IMR-90 (cell line): Measurements from ENCODE around the gene THAP5. TPM values are rescaled to one million over a fixed set of nuclear protein-coding genes. Genes with fewer than 3 reads are reported as not detected.

Experiments used
- ATAC-seq: fragments of 200-7000 bp; cut with Tn5 transposase; 2 replicates; pipeline ENCODE4 v1.9.1; 2020; ENCODE audit warnings: low read depth, mild to moderate bottlenecking, moderate library complexity
- BruUV-seq: library from RNA; stranded (reverse); fragments of 400-500 nt; replicated peaks from 2 replicates; lab custom pipeline; 2021; lab: Mats Ljungman, UMichigan
- CTCF ChIA-PET: fragments of 300-600 bp; formaldehyde crosslinking; extraction: SDS; loops from one replicate; lab custom pipeline; 2021; ENCODE audit warnings: antibody characterized with exemption; lab: Yijun Ruan, JAX
- POLR2A ChIA-PET: fragments of 300-600 bp; sonication (Branson Sonifier 250); formaldehyde crosslinking; loops from one replicate; lab custom pipeline; 2022; ENCODE audit warnings: antibody characterized with exemption; ENCODE audit not compliant: unreplicated experiment; lab: Charles Lee
- DNase-seq: peaks from one replicate; pipeline ENCODE4 v3.0.0; 2013
- H2AFZ ChIP-seq: replicated peaks from 2 replicates; pipeline ENCODE3; 2013; ENCODE audit warnings: low read length, mild to moderate bottlenecking; ENCODE audit not compliant: poor library complexity
- H2AK5ac ChIP-seq: 2 replicates; pipeline ENCODE4 v1.6.1; 2013; ENCODE audit warnings: low read depth, low read length, inconsistent platforms
- H2AK9ac ChIP-seq: replicated peaks from 2 replicates; pipeline ENCODE3; 2013; ENCODE audit warnings: mild to moderate bottlenecking, low read depth, low read length, moderate library complexity; ENCODE audit not compliant: poor library complexity
- H2BK120ac ChIP-seq: 2 replicates; pipeline ENCODE4 v1.6.1; 2013; ENCODE audit warnings: low read depth, low read length, inconsistent platforms
- H2BK15ac ChIP-seq: 3 replicates; pipeline ENCODE4 v1.6.1; 2013; ENCODE audit warnings: low read depth, low read length, inconsistent platforms
- H2BK20ac ChIP-seq: 2 replicates; pipeline ENCODE4 v1.6.1; 2013; ENCODE audit warnings: low read depth, mild to moderate bottlenecking, inconsistent platforms, low read length, moderate library complexity
- H2BK5ac ChIP-seq: 2 replicates; pipeline ENCODE4 v1.6.1; 2013; ENCODE audit warnings: mild to moderate bottlenecking, low read depth, low read length, inconsistent platforms; ENCODE audit not compliant: poor library complexity, severe bottlenecking
- H3K14ac ChIP-seq: replicated peaks from 2 replicates; pipeline ENCODE4 v1.6.1; 2013; ENCODE audit warnings: low read depth, low read length, inconsistent platforms
- H3K18ac ChIP-seq: 2 replicates; pipeline ENCODE4 v1.6.1; 2013; ENCODE audit warnings: low read depth, low read length, control low read depth
- H3K23ac ChIP-seq: 2 replicates; pipeline ENCODE4 v1.6.1; 2013; ENCODE audit warnings: low read depth, low read length, inconsistent platforms
- H3K27ac ChIP-seq: 2 replicates; pipeline ENCODE4 v1.5.1; 2013; ENCODE audit warnings: mild to moderate bottlenecking, control low read depth, low read length; ENCODE audit not compliant: insufficient read depth
- H3K27me3 ChIP-seq: 2 replicates; pipeline ENCODE4 v1.6.1; 2013; ENCODE audit warnings: low read length; ENCODE audit not compliant: control insufficient read depth, insufficient read depth
- H3K36me3 ChIP-seq: 2 replicates; pipeline ENCODE4 v1.6.1; 2013; ENCODE audit warnings: low read length, mixed read lengths; ENCODE audit not compliant: control insufficient read depth, insufficient read depth
- H3K4ac ChIP-seq: 2 replicates; pipeline ENCODE4 v1.6.1; 2013; ENCODE audit warnings: low read depth, low read length, inconsistent platforms
- H3K4me1 ChIP-seq: 2 replicates; pipeline ENCODE4 v1.6.1; 2013; ENCODE audit warnings: low read length, mixed read lengths; ENCODE audit not compliant: control insufficient read depth, insufficient read depth
- H3K4me2 ChIP-seq: 2 replicates; pipeline ENCODE4 v1.6.1; 2013; ENCODE audit warnings: low read depth, mild to moderate bottlenecking, control low read depth, low read length, moderate library complexity
- H3K4me3 ChIP-seq: 2 replicates; pipeline ENCODE4 v1.5.1; 2013; ENCODE audit warnings: low read depth, mild to moderate bottlenecking, control low read depth, low read length, moderate library complexity; ENCODE audit not compliant: insufficient read depth
- H3K56ac ChIP-seq: 2 replicates; pipeline ENCODE4 v1.6.1; 2013; ENCODE audit warnings: low read length, inconsistent platforms; ENCODE audit not compliant: insufficient read depth; ENCODE audit errors: extremely low read depth
- H3K79me1 ChIP-seq, 2 experiments: 2 replicates each; pipeline ENCODE4 v1.6.1; 2013; ENCODE audit warnings: low read length in 2 of 2, inconsistent platforms in 1 of 2, low read depth in 1 of 2
- H3K9ac ChIP-seq: 2 replicates; pipeline ENCODE4 v1.6.1; 2013; ENCODE audit warnings: low read depth, low read length, control low read depth
- H3K9me1 ChIP-seq: 2 replicates; pipeline ENCODE4 v1.6.1; 2013; ENCODE audit warnings: low read length, inconsistent platforms; ENCODE audit not compliant: insufficient read depth
- H3K9me3 ChIP-seq: 2 replicates; pipeline ENCODE4 v1.6.1; 2013; ENCODE audit warnings: low read length; ENCODE audit not compliant: control insufficient read depth, insufficient read depth
- H4K20me1 ChIP-seq: 2 replicates; pipeline ENCODE4 v1.6.1; 2013; ENCODE audit warnings: low read length, inconsistent platforms; ENCODE audit not compliant: insufficient read depth
- H4K5ac ChIP-seq: 2 replicates; pipeline ENCODE4 v1.6.1; 2013; ENCODE audit warnings: mild to moderate bottlenecking, low read depth, low read length, control low read depth
- H4K8ac ChIP-seq, 2 experiments: 2 replicates each; pipeline ENCODE4 v1.6.1; 2013; ENCODE audit warnings: low read depth in 2 of 2, low read length in 2 of 2, control low read depth in 1 of 2, inconsistent platforms in 1 of 2
- H4K91ac ChIP-seq: 2 replicates; pipeline ENCODE4 v1.6.1; 2013; ENCODE audit warnings: low read depth, low read length, inconsistent platforms; ENCODE audit not compliant: insufficient read depth
- FOS ChIP-seq: fragments of 150-350 bp; IDR thresholded peaks from 2 replicates; pipeline ENCODE4 v1.6.1; 2016; ENCODE audit warnings: low read depth, low read length
- WGBS, 2 experiments: methylation state at CpG; one replicate each; pipeline versions ENCODE4 v1.1.5 to v1.1.7; 2013; ENCODE audit warnings: missing lambda C conversion rate in 2 of 2; ENCODE audit not compliant: insufficient read length in 1 of 2; ENCODE audit errors: extremely low coverage in 2 of 2; 5-methylcytosine and 5-hydroxymethylcytosine counted together
- dilution Hi-C: fragments of 300-500 bp; cut with HindIII; formaldehyde crosslinking; loops from one replicate; pipeline ENCODE4 v1.14.3; 2018; ENCODE audit warnings: low sequenced_read_pairs; ENCODE audit not compliant: unreplicated experiment
- in situ Hi-C: fragments of 300-500 bp; cut with MboI; formaldehyde crosslinking; loops from 3 replicates; pipeline ENCODE4 v1.14.3; 2019; ENCODE audit warnings: low sequenced_read_pairs, inconsistent platforms, mixed read lengths
- intact Hi-C: fragments of 100-400 bp; cut with micrococcal nuclease; formaldehyde crosslinking; loops from 2 replicates; pipeline ENCODE4 v1.10.0; 2022
- polyA plus RNA-seq, 3 experiments: library from polyadenylated mRNA; depleted of rRNA; stranded (reverse); fragments of >200 nt; gene quantifications; 2 replicates each; pipeline ENCODE4 v1.2.3, GENCODE V29; 2012; ENCODE audit warnings: low replicate concordance in 1 of 3
- total RNA-seq: library from RNA; depleted of rRNA; stranded (reverse); fragments of >200 nt; gene quantifications from 2 replicates; pipeline ENCODE4 v1.2.3, GENCODE V29; 2012

Gene THAP5
- total and polyA plus RNA-seq, 2 of the 4 experiments (the other 2 are of a cell fraction): 6.7 to 23.7 TPM

DNA sequence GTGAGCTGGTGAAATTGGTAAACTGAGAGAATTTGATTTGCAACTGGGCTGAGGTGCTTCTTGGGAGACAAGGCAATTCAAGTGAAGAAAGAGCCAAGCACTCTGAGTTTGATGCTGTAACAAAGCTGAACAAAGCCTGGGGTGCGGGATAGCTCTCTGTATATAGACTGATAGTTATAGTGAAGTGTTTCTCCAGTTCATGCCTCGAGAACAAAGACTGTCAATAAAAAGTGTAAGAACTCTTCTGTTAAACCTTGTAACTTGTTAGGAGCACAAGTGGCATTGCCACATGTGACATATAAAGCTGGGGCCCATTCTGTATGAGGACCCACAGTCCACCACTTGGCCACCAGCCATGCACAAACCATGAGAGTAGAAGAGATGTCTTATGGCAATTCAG is 32.3 kb downstream of the THAP5 start:
- no peak overlapping the region for H2AFZ ChIP-seq
- dilution Hi-C loops (no loop called here), intact Hi-C loops (no loop called here), in situ Hi-C loops (no loop called here)
- H3K9ac ChIP-seq: no peak overlapping the region
- 60% methylated on average over 2 of the region's 2 CpGs; no CpG with 5 or more reads in 1 of the 2 experiments for WGBS, 2 experiments
- no peak overlapping the region for H3K56ac ChIP-seq
- H3K9me3 ChIP-seq: no peaks in the 10 kb centered on the region
- H2AK9ac ChIP-seq: no peak overlapping the region
- no peaks in the 10 kb centered on the region for H3K27me3 ChIP-seq
- H2BK15ac ChIP-seq: no peak overlapping the region
- ChIA-PET POLR2A (no interaction called here), CTCF (no interaction called here)
- no peak for DNase-seq
- no peak overlapping the region for H3K4ac ChIP-seq
- H3K27ac ChIP-seq: no peak overlapping the region
- no peak overlapping the region for H2BK20ac ChIP-seq
- no peak overlapping the region for H3K23ac ChIP-seq
- no peak for ATAC-seq
- H3K9me1 ChIP-seq: no peaks in the 10 kb centered on the region
- H2BK120ac ChIP-seq: no peak overlapping the region
- no peak overlapping the region for H3K4me2 ChIP-seq
- H3K79me1 ChIP-seq: no peaks in the 10 kb centered on the region
- no TSS peak for BruUV-seq
- H2AK5ac ChIP-seq: no peak overlapping the region
- H4K5ac ChIP-seq: no peak overlapping the region
- no peak overlapping the region for H4K8ac ChIP-seq
- no peak for TF ChIP-seq FOS
- H3K36me3 ChIP-seq: no peaks in the 10 kb centered on the region
- no peak overlapping the region for H3K14ac ChIP-seq
- H3K18ac ChIP-seq: no peak overlapping the region
- H3K4me1 ChIP-seq: no peaks in the 10 kb centered on the region
- no peaks in the 10 kb centered on the region for H4K20me1 ChIP-seq
- no peak overlapping the region for H2BK5ac ChIP-seq
- H4K91ac ChIP-seq: no peak overlapping the region
- H3K4me3 ChIP-seq: no peak overlapping the region
